ENCODE results near the gene RNF187. TPM values are rescaled to one million over a fixed set of nuclear protein-coding genes. Genes with fewer than 3 reads are reported as not detected.

The RNF187 gene
- total RNA-seq, 1 experiment from 2014 or later = 141 TPM

- TF ChIP-seq GRHL2 (CRISPR knock-in tag; IDR thresholded peaks at IDR 0.05; ENCODE audit: insufficient replicate concordance, severe bottlenecking) (no peak), MYBL2 (CRISPR knock-in tag; IDR thresholded peaks at IDR 0.05) (no peak), PRRX2 (CRISPR knock-in tag; IDR thresholded peaks at IDR 0.05) (no peak), ZNF121 (CRISPR knock-in tag; IDR thresholded peaks at IDR 0.05) (no peak), E2F5 (CRISPR knock-in tag; IDR thresholded peaks at IDR 0.05) (no peak), FOXP1 (CRISPR knock-in tag; IDR thresholded peaks at IDR 0.05; ENCODE audit: borderline replicate concordance) (no peak), PREB (CRISPR knock-in tag; IDR thresholded peaks at IDR 0.05; ENCODE audit: borderline replicate concordance) (no peak), ZNF416 (CRISPR knock-in tag; IDR thresholded peaks at IDR 0.05) (no peak), ZNF138 (CRISPR knock-in tag; conservative IDR thresholded peaks at IDR 0.05) (no peak), EMX1 (CRISPR knock-in tag; IDR thresholded peaks at IDR 0.05) (no peak), GABPB1 (CRISPR knock-in tag; IDR thresholded peaks at IDR 0.05) (peak; percentile 32; the same call in 1 of the 2 replicates), HMGXB4 (CRISPR knock-in tag; IDR thresholded peaks at IDR 0.05) (0 out of 2 replicates have a peak, but pooled peaks have one; percentile 53), CTCF (IDR thresholded peaks at IDR 0.05) (peak; percentile 91), GTF2I (CRISPR knock-in tag; conservative IDR thresholded peaks at IDR 0.05) (no peak), E2F4 (CRISPR knock-in tag; IDR thresholded peaks at IDR 0.05; ENCODE audit: borderline replicate concordance, low read depth) (no peak), MLX (CRISPR knock-in tag; IDR thresholded peaks at IDR 0.05) (no peak), ZSCAN18 (CRISPR knock-in tag; IDR thresholded peaks at IDR 0.05) (no peak)
- H3K9me3 Mint-ChIP-seq = peaks cover 9% of the 10 kb centered on the region
- H3K4me3 Mint-ChIP-seq = no peak overlapping the region
- H3K36me3 Mint-ChIP-seq = peaks cover 2% of the 10 kb centered on the region; the same call in 1 of the 2 replicates
- DNase-seq (ENCODE audit: low spot score) (peak; percentile 86), ATAC-seq (peak; percentile 90)
- ChIA-PET CTCF (interaction anchor here (0.9 to 2.6 kb wide), 9 partner anchors 13 to 108 kb away, joined by 3 to 12 read pairs (median 6); no protein-coding TSS in a partner anchor), POLR2A (no interaction called here)
- H3K27me3 Mint-ChIP-seq (ENCODE audit: low read depth) = peaks cover 78% of the 10 kb centered on the region
- peaks cover 14% of the 10 kb centered on the region for H3K4me1 Mint-ChIP-seq
- no peak overlapping the region for H3K27ac Mint-ChIP-seq
Observed at GRCh38 chr1:228500901-228501871, 14.0 kb downstream of the RNF187 start.

All from WTC11 (cell line).